Measurements from ENCODE around the gene CCL24. TPM values are rescaled to one million over a fixed set of nuclear protein-coding genes. Genes with fewer than 3 reads are reported as not detected.
"Not testable (repeated sequence)": the region's sequence is repeated elsewhere in the genome, so short reads cannot be mapped to it uniquely, and the experiment has no call there.

Gene CCL24
- total RNA-seq, 1 experiment from 2014 or later, result not detected

- H3K4me3 ChIP-seq (ENCODE audit: low read depth, low read length, poor library complexity, severe bottlenecking), result no peak overlapping the region
- intact Hi-C loops (cut with micrococcal nuclease; ENCODE audit: unreplicated experiment), result no loop called here
- no peak for TF ChIP-seq EZH2 (IDR thresholded peaks at IDR 0.05; ENCODE audit: borderline replicate concordance, low read depth, low read length, poor library complexity, severe bottlenecking)
- TF ChIP-seq CTCF (conservative IDR thresholded peaks at IDR 0.05; ENCODE audit: low read depth, low read length), result no peak
- no peak for DNase-seq (ENCODE audit: low spot score)
- H3K27ac ChIP-seq (ENCODE audit: low read depth, low read length, poor library complexity, severe bottlenecking), result no peak overlapping the region
- POLR2A ChIA-PET (ENCODE audit: low non-redundant PET), result no interaction called here
- no peaks in the 10 kb centered on the region for H3K27me3 ChIP-seq (replicated peaks; ENCODE audit: insufficient read depth, low read depth, low read length, poor library complexity)
- CTCF ChIA-PET, result no interaction called here
- no TSS peak for BruUV-seq (replicated peaks)
- no peaks in the 10 kb centered on the region for H3K36me3 ChIP-seq (ENCODE audit: insufficient read depth, low read length, poor library complexity, severe bottlenecking)
- no peaks in the 10 kb centered on the region for H3K4me1 ChIP-seq (ENCODE audit: insufficient read depth, low read length, poor library complexity, severe bottlenecking)
- no peaks in the 10 kb centered on the region for H3K9me3 ChIP-seq (ENCODE audit: low read depth, low read length, poor library complexity, severe bottlenecking)
These were observed 42.9 kb upstream of the CCL24 start for GRCh38 chr7:75856536-75856935.

GRCh38 chr7:75854813-75855345 is 41.3 kb upstream of the CCL24 start:
- POLR2A ChIA-PET (ENCODE audit: low non-redundant PET); H3K9me3 ChIP-seq (ENCODE audit: low read depth, low read length, poor library complexity, severe bottlenecking); H3K27me3 ChIP-seq (replicated peaks; ENCODE audit: insufficient read depth, low read depth, low read length, poor library complexity); H3K27ac ChIP-seq (ENCODE audit: low read depth, low read length, poor library complexity, severe bottlenecking); H3K36me3 ChIP-seq (ENCODE audit: insufficient read depth, low read length, poor library complexity, severe bottlenecking); H3K4me1 ChIP-seq (ENCODE audit: insufficient read depth, low read length, poor library complexity, severe bottlenecking); DNase-seq (ENCODE audit: low spot score); CTCF ChIA-PET; intact Hi-C loops (cut with micrococcal nuclease; ENCODE audit: unreplicated experiment); BruUV-seq (replicated peaks); H3K4me3 ChIP-seq (ENCODE audit: low read depth, low read length, poor library complexity, severe bottlenecking): not testable (repeated sequence)

GRCh38 chr7:75854233-75854632 is 40.6 kb upstream of the CCL24 start:
- no peaks in the 10 kb centered on the region for H3K36me3 ChIP-seq (ENCODE audit: insufficient read depth, low read length, poor library complexity, severe bottlenecking)
- H3K27me3 ChIP-seq (replicated peaks; ENCODE audit: insufficient read depth, low read depth, low read length, poor library complexity), result no peaks in the 10 kb centered on the region
- intact Hi-C loops (cut with micrococcal nuclease; ENCODE audit: unreplicated experiment), result no loop called here
- POLR2A ChIA-PET (ENCODE audit: low non-redundant PET), result no interaction called here
- H3K4me1 ChIP-seq (ENCODE audit: insufficient read depth, low read length, poor library complexity, severe bottlenecking), result no peaks in the 10 kb centered on the region
- H3K27ac ChIP-seq (ENCODE audit: low read depth, low read length, poor library complexity, severe bottlenecking), result no peak overlapping the region
- no TSS peak for BruUV-seq (replicated peaks)
- no peak for DNase-seq (ENCODE audit: low spot score)
- H3K4me3 ChIP-seq (ENCODE audit: low read depth, low read length, poor library complexity, severe bottlenecking), result no peak overlapping the region
- no peaks in the 10 kb centered on the region for H3K9me3 ChIP-seq (ENCODE audit: low read depth, low read length, poor library complexity, severe bottlenecking)
- CTCF ChIA-PET, result no interaction called here
- TF ChIP-seq CTCF (conservative IDR thresholded peaks at IDR 0.05; ENCODE audit: low read depth, low read length) (no peak), EZH2 (IDR thresholded peaks at IDR 0.05; ENCODE audit: borderline replicate concordance, low read depth, low read length, poor library complexity, severe bottlenecking) (no peak)

- no peaks in the 10 kb centered on the region for H3K27me3 ChIP-seq (replicated peaks; ENCODE audit: insufficient read depth, low read depth, low read length, poor library complexity)
- POLR2A ChIA-PET (ENCODE audit: low non-redundant PET), result no interaction called here
- no peak overlapping the region for H3K27ac ChIP-seq (ENCODE audit: low read depth, low read length, poor library complexity, severe bottlenecking)
- H3K4me1 ChIP-seq (ENCODE audit: insufficient read depth, low read length, poor library complexity, severe bottlenecking), result no peaks in the 10 kb centered on the region
- no peak for DNase-seq (ENCODE audit: low spot score)
- intact Hi-C loops (cut with micrococcal nuclease; ENCODE audit: unreplicated experiment), result no loop called here
- BruUV-seq (replicated peaks), result no TSS peak
- no peaks in the 10 kb centered on the region for H3K36me3 ChIP-seq (ENCODE audit: insufficient read depth, low read length, poor library complexity, severe bottlenecking)
- no peak overlapping the region for H3K4me3 ChIP-seq (ENCODE audit: low read depth, low read length, poor library complexity, severe bottlenecking)
- CTCF ChIA-PET, result no interaction called here
- TF ChIP-seq CTCF (conservative IDR thresholded peaks at IDR 0.05; ENCODE audit: low read depth, low read length) (no peak), EZH2 (IDR thresholded peaks at IDR 0.05; ENCODE audit: borderline replicate concordance, low read depth, low read length, poor library complexity, severe bottlenecking) (no peak)
- no peaks in the 10 kb centered on the region for H3K9me3 ChIP-seq (ENCODE audit: low read depth, low read length, poor library complexity, severe bottlenecking)
These were observed 36.6 kb upstream of the CCL24 start for GRCh38 chr7:75850235-75850634.

Measured in A673 (cell line).